NCI-H446 (cell line): ENCODE data around the gene TMEM184B.

Experiments
- DNase-seq, 2 experiments: peaks; one replicate each; lab custom pipeline; 2025; lab: John Stamatoyannopoulos, UW

Gene TMEM184B

GRCh38 chr22:38205261-38206128 is 67.3 kb downstream of the TMEM184B start:
- peak in 1 of 2 experiments; percentile 52 for DNase-seq

- no peak for DNase-seq
Measured at GRCh38 chr22:38204784-38205183, 68.0 kb downstream of the TMEM184B start.

DNA sequence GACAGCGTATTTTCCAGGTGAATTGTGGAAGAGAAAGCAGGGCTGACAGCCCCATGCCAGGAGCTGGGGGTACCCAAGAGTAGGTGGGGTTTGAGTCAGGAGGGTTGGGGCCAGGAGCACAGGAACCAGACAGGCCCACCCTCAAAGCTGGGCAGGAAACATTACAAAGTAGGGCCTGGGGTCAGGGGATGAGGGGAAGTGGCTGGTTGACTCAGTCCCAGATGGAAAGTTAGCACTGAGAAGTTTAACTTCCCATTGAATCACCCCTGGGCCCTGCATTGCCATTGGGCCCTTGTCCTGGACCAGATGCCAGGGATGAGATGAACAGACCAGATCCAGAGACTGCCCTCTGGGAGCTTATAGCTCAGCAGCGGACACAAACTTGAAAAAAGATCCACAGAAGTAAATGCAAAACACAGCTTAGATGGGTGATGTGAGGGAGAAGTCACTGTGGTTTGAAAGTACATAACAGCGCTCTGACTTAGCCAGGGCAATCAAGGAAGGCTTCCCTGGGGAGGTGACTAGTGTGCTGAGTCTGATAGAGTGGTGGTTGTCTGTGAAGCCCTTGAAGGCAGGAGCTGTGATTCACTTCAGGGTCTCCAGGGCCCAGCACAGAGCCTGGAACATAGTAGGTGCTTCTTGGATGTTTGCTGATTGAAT is 68.8 kb downstream of the TMEM184B start:
- no peak for DNase-seq

DNA sequence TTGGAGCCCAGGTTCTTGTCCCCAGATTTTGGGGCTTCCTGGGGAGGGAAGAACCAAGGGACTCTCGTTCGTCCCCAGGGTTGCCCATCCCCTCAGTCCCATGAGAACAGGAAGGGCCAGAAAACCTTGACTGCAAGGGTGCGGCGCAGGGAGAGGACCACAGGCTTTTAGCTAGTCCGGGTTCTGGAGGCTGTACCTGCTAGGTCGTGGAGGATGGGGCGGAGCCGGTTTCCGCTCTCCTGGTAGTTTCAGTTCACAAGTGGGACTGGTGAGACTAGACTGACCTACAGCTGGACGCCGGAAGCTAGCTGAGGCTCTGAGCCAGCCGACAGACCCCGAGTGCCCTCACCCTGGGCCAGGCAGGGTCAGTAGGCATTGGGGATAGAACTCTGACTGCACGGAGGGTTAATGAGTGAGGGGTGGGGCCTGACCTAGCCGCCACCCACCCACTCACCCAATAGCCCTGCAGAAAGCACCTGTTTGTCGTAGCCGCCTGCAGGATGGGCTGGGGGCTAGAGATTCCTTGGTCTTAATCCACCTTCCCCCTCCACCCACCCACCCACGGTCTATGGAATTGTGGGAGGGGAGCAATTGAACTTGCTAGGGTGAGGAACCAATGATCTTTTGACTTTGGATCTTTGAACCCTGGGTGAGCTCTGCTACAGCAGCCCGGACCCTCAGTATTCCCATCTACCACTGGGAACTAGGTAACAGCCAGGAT is 69.6 kb downstream of the TMEM184B start:
- DNase-seq = no peak

- peak in 1 of 2 experiments; percentile 37 for DNase-seq
Measured at GRCh38 chr22:38202437-38203089, 70.2 kb downstream of the TMEM184B start.

DNA sequence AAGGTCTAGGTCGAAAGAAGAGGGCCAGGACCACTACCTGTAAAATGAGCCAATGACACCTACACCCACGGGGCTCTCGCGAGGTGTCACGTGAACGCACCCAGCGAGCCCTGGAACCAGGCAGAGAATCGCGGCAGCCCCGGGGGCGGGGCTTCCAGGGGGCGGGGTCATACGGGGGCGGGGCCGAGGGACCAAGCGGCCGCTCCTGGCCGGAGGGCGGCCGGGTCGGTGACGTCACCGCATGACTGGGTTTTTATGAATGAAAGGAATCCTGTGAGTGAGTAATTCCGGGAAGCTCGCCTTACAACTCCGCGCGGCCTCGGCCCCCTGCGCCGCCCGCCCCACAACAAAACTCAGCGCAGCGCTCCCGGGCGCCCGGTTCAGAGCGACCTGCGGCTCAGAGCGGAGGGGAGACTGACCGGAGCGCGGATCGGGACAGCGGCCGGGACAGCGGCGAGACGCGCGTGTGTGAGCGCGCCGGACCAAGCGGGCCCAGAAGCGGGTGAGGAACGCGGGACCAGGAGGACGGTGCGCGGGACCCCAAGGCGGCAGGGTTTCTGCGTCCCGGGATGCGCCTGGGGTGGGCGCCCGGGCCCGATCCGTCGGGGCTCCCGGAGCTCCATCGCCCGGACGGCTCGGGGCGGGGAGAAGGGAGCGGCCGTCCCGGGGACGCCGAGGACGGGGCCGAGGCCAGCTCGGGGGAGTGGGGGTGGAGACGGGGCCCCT is 70.9 kb downstream of the TMEM184B start, which contains the start of gene MAFF:
Gene MAFF, plus strand, starts transcription at position 284 of the 726 bp plus-strand sequence. CDS start 11,860 bp downstream, outside the sequence.
- peak; percentile 79 to 92 for DNase-seq

- no peak for DNase-seq
Measured at GRCh38 chr22:38201371-38201710, 71.5 kb downstream of the TMEM184B start.

GRCh38 chr22:38199826-38200559 is 72.8 kb downstream of the TMEM184B start:
- no peak for DNase-seq

DNA sequence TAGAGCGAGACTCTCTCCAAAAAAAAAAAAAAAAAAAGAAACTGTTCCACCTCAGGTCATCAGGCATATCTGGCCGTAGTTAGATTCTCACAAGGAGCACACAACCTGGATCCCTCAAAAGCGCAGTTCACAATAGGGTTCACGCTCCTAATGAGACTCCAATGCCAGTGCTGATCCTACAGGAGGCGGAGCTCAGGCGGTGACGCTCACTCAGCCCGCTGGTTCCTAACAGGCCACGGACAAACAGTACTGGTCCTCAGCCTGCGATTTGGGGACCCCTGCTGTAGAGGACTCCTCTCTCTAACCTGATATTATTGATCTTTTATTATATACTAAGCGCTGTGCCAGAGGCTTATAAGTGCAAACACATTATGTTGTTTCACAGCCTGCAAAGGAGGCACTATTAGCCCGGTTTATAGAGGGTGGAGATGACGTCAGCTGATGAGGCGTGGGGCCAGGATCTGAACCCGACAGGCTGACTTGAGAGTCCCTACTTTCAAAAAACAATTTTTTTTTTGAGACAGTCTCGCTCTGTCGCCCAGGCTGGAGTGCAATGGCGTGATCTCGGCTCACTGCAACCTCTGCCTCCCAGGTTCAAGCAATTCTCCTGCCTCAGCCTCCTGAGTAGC is 75.9 kb downstream of the TMEM184B start:
- no peak for DNase-seq

- DNase-seq = no peak
Measured at GRCh38 chr22:38193580-38193979, 79.2 kb downstream of the TMEM184B start.

DNA sequence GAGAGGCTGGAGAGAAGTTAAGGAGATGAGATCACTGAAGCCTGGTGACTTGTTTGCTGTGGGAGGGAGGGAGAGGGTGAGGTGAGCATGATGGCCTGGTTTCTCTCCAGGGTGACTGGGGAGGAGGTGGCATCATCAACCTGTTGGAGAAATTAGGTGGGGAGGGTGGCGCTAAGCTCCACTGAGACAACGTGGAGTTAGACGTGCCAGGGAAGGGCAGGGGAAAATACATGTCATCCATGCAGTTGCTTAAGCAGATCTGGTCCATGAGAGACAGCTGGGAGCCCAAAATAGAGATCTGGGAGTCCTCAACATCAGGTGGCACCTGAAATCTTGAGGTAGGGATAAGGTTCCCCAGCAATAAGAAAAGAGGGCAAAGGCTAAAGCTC is 80.3 kb downstream of the TMEM184B start:
- no peak for DNase-seq

GRCh38 chr22:38191731-38192474 is 80.9 kb downstream of the TMEM184B start:
- no peak for DNase-seq

DNA sequence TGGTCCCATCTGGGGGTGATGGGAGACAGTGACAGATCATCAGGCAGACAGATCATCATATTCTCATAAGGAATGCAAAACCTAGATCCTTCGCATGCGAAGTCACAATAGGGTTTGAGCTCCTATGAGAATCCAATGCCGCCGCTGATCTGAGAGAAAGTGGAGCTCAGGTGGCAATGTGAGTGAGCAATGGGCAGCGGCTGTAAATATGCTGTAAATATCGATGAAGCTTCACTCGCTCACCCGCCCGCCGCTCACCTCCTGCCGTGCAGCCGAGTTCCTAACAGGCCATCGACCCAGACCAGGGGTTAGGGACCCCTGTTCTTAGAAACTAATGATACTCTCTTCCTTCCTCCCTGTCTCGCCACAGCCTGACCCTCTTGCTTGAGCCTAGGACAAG is 81.8 kb downstream of the TMEM184B start:
- DNase-seq = no peak

- no peak for DNase-seq
Measured at GRCh38 chr22:38190581-38190980, 82.2 kb downstream of the TMEM184B start.

DNA sequence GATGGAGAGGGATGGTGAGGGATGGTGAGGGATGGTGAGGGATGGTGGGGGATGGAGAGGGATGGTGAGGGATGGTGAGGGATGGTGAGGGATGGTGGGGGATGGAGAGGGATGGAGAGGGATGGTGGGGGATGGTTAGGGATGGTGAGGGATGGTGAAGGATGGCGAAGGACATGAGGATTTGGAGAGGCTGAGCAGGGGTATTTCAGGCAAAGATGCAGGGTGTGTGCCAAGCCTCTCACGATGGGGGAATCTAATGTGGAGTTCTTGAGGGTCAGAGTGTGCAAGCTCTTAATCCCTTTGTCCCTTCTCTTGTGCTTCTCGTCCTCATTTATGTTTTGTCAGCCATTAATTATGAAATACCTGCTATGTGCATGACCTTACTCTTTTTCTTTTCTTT is 83.7 kb downstream of the TMEM184B start:
- no peak for DNase-seq

DNA sequence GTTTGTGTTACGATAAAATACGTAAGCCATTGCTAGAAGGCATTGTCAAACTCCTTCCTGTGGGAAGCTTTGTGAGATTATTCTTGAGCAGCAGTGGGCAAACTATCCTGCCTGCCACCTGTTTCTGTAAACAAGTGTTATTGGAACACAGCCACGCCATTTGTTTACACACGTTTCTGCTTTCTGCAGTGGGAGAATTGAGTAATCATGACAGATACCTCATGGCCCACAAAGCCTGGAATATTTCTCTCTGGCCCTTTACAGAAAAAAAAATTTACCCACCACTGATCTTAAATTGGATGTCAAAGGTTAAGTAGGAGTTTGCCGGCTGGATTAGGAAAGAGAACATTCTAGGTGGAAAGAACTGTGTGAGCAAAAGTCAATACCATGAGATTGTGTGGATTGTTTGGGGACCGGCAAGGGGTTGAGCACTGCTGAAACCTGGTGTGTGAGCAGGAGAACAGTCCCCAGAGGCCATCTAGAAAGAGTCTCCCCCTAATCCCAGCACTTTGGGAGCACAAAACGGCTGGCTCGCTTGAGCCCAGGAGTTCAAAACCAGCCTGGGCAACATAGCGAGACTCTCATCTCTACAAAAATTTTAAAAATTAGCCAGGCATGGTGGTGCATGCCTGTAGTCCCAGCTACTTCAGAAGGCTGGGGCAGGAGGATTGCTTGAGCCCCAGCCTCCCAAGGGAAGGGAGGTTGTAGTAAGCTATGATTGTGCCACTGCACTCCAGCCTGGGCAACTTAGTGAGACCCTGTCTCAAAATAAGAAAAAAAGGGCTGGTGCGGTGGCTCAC is 85.2 kb downstream of the TMEM184B start:
- DNase-seq = peak in 1 of 2 experiments; percentile 31

DNA sequence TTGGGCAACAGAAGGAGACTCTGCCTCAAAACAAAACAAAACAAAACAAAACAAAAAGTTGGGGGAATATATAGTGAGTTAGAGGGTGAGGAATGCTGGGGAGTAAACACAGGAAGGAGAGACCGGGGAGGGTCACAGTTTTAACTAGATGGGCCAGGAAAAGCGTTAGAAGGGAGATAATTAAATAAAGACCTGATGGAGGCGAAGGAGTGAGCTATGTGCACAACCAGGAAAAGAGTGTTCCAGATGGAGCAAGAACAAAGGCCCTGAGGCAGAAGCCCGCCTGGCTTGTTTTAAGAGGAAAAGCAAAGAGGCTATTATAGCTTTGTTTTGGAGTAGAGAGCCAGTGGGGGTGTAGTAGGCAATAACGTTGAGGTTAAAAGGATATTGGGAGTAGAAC is 86.4 kb downstream of the TMEM184B start:
- no peak for DNase-seq

GRCh38 chr22:38184788-38185187 is 88.0 kb downstream of the TMEM184B start:
- no peak for DNase-seq
